GM21381 (cell line): Measurements from ENCODE around the gene APOC1.
A peak's percentile ranks its signal among the peaks of the same experiment; 100 is the strongest.
"Not testable (repeated sequence)": the region's sequence is repeated elsewhere in the genome, so short reads cannot be mapped to it uniquely, and the experiment has no call there.

Source experiments
- ATAC-seq: cut with Tn5 transposase; IDR thresholded peaks from one replicate; pipeline ENCODE4 v1.9.1; 2021; ENCODE audit warnings: mild to moderate bottlenecking, moderate library complexity; ENCODE audit not compliant: unreplicated experiment

APOC1 gene

GRCh38 chr19:44888335-44888734 is 26.1 kb upstream of the APOC1 start:
- not testable (repeated sequence) for ATAC-seq

GRCh38 chr19:44889830-44890365 is 24.5 kb upstream of the APOC1 start:
- ATAC-seq: no peak

DNA sequence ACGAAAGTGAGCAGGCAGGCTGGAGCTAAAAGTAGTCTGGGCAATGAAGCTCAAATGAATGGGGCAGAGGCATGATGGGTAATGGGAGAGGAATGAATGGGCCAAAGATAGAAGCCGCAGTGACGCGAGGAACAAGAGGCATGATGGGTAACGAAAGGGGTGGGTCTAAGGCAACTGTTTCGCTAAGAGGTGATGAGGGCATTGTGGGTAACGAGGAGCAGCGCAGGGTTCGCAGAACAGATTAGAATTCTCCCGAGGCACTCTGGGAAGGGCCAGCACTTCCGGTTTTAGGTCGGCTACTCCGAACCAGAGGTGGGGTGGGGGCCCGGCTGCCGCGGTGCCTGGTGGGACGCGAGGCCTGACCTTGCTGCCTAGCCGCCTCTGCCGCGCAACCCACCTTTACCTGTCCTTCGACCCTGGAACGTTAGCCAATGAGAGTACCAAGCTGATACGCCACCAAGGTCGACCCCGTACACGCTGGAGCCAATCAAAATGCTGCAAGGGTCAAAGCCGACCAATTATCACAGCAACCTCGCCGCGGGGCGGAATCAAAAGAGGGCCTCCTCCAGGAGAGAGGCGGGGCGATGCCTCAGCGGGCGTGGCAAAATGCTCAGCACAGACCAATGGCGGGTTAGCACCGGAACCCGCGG is 23.9 kb upstream of the APOC1 start:
- ATAC-seq: peak; percentile 73

GRCh38 chr19:44891016-44891882 is 23.2 kb upstream of the APOC1 start, which contains the start of gene TOMM40:
Gene TOMM40, plus strand, starts transcription at chr19:44891254. Its CDS starts 162 bp downstream, at chr19:44891416.
- peak; percentile 68 for ATAC-seq

- ATAC-seq: no peak
Measured at GRCh38 chr19:44892932-44893331, 21.5 kb upstream of the APOC1 start.

DNA sequence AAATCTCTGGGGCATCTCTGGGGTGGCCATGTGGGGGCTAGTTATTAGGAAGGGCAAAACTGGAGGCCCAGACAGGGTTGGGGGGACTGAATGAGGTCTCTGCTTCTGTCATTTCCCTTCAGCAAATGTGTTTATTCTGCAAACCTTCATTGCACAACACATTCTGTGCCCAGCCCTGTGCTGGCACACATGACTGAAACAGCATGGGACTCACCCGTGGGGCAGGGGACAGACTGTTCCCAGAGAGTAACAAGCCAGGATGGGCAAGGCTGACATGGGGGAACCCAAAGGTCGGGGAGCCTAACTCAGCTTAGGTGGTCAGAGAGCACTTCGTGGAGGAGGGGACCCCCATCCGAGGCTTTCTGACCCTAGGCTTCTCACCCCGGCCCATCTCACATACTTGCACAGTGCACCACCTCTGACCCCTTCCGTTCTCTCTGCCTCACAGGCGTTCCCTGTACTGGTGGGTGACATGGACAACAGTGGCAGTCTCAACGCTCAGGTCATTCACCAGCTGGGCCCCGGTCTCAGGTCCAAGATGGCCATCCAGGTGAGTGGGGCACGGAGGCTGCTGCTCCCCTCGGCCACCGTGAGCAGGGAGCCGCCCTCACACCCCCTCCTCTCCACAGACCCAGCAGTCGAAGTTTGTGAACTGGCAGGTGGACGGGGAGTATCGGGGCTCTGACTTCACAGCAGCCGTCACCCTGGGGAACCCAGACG is 20.9 kb upstream of the APOC1 start:
- ATAC-seq: no peak

DNA sequence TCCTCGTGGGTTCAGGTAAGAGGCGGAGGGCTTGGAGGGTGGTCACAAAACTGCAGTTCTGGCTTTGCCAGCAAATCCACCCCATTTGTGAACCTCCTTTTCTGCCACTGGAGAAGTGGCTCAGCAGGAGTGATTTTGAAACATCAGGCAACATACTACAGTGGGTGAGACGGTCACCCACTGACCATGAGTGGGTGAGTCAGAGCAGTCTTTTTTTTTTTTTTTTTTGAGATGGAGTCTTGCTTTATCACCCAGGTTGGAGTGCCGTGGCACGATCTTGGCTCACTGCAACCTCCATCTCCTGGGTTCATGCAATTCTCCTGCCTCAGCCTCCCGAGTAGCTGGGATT is 20.4 kb upstream of the APOC1 start:
- ATAC-seq: no peak

DNA sequence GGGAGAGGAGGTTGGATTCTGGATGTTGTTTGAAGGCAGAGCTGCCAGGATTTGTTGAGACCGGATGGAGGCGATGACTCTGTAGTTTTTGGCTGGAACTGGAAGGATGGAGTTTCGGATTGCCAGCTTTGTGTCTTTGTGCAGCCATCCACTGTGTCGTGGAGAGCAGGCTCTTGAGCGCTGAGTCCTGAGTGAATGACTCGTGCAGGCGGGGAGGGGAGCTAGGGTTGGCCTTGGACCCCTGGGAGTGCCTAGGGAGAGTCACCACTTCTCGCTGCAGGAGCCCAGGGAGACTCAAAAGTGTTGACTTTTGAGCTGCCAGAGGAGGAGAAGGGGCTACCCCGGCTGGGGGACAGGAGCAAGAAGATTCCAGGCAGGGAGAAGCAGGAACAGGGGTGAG is 19.5 kb upstream of the APOC1 start:
- ATAC-seq: no peak

DNA sequence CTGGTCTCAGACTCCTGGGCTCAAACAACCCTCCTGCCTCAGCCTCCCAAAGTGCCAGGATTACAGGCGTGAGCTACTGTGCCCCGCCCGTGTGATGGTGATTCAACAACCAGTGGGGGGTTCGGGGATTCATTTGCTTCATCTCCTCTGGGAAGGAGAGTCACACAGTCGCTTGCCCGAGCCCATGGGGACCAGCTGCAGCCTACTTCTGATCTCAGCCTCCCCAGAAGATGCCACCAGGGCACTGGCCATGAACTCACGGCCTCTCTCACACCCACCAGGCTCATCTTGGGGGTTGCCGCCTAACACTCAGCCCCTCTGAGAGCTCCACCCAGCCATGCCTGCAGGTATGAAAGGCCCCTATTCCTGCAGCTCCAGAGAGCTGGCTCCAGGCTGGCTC is 16.6 kb upstream of the APOC1 start:
- no peak for ATAC-seq

- no peak for ATAC-seq
Measured at GRCh38 chr19:44900328-44901244, 13.8 kb upstream of the APOC1 start.

DNA sequence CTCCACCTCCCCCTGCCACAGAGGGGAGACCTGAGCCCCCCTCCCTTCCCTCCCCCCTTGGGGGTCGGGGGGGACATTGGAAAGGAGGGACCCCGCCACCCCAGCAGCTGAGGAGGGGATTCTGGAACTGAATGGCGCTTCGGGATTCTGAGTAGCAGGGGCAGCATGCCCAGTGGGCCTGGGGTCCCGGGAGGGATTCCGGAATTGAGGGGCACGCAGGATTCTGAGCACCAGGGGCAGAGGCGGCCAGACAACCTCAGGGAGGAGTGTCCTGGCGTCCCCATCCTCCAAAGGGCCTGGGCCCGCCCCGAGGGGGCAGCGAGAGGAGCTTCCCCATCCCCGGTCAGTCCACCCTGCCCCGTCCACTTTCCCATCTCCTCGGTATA is 11.2 kb upstream of the APOC1 start:
- ATAC-seq: no peak

- no peak for ATAC-seq
Measured at GRCh38 chr19:44903602-44904425, 10.6 kb upstream of the APOC1 start.

DNA sequence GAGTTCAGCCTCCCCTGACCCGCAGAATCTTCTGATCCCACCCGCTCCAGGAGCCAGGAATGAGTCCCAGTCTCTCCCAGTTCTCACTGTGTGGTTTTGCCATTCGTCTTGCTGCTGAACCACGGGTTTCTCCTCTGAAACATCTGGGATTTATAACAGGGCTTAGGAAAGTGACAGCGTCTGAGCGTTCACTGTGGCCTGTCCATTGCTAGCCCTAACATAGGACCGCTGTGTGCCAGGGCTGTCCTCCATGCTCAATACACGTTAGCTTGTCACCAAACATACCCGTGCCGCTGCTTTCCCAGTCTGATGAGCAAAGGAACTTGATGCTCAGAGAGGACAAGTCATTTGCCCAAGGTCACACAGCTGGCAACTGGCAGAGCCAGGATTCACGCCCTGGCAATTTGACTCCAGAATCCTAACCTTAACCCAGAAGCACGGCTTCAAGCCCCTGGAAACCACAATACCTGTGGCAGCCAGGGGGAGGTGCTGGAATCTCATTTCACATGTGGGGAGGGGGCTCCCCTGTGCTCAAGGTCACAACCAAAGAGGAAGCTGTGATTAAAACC is 9.9 kb upstream of the APOC1 start:
- no peak for ATAC-seq

GRCh38 chr19:44905437-44906160 is 8.8 kb upstream of the APOC1 start, which contains the start of gene APOE:
Gene APOE, plus strand, starts transcription at chr19:44905796. Its CDS starts 829 bp downstream, at chr19:44906625.
- no peak for ATAC-seq

GRCh38 chr19:44907613-44908012 is 6.8 kb upstream of the APOC1 start:
- no peak for ATAC-seq

- no peak for ATAC-seq
Measured at GRCh38 chr19:44908074-44908835, 6.2 kb upstream of the APOC1 start.

- no peak for ATAC-seq
Measured at GRCh38 chr19:44908836-44909261, 5.6 kb upstream of the APOC1 start.

- no peak for ATAC-seq
Measured at GRCh38 chr19:44909775-44910174, 4.6 kb upstream of the APOC1 start.
